GM08714 (cell line): ENCODE data around the gene FNDC1.

ENCODE experiments used
- H3K4me3 ChIP-seq: fragments of 200-500 bp; sonication (Bioruptor generic); 2 replicates; pipeline ENCODE4 v1.5.1; 2014; ENCODE audit warnings: mild to moderate bottlenecking, low read length, inconsistent platforms
- ZNF274 ChIP-seq: IDR thresholded peaks from 2 replicates; pipeline ENCODE4 v1.6.1; 2012; ENCODE audit warnings: mild to moderate bottlenecking, low read depth, low read length

FNDC1 gene

DNA sequence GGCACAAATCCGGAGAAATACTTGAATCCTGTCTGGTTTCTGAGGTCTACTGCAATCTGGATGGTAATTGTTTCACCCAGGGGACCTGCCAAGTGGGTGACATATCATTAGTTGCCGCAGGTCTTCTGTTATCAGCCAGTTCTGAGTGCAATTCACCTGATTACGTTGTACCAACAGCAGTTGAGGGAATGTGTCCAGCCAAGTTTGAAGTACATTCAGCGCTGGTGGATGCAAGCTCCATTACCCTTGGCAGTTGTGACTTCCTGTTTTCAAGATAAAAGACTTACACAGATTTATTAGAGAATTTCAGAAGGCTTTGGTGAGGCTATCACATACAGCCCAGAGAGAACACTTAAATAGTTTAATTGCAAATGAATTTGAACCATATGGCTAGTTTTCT is 42.8 kb downstream of the FNDC1 start:
- no peak overlapping the region for H3K4me3 ChIP-seq
- TF ChIP-seq ZNF274: no peak

DNA sequence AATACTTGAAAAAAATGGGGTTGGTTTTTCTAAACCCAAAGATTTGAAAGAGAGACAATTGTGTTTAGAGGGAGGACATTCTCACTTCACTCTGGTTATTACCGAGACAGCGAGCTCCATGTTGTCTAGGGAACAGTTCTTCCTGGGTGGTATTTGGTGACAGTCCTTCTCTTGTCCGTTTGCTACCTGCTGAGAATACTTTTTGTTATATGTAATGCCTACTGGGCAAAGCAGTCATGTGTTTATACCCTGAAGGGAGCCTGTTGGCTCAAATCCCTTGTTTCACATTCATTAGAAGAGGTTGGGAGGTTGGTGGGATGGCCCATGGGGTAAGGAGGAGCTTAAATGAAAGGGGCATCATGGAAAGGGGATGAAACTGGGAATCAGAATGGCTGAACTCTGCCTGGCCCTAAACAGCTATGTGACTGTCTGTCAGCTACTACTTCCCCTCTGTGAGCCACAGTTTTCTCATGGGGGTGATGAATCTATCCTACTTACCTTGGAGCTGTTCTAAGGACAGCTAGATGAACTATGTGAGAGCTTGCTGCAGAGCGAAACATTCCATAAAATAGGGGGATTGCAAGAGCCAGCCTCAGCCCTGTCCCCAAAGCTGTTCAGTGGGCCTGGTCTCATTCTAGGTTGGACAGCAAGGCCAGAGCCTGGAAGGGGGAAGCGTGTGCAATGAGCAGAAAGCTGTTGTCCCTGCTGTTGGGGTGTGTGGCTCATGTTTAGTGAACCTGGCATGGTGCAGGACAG is 43.5 kb downstream of the FNDC1 start:
- no peak overlapping the region for H3K4me3 ChIP-seq
- TF ChIP-seq ZNF274: no peak

- no peak overlapping the region for H3K4me3 ChIP-seq
Observed at GRCh38 chr6:159213405-159213804, 44.2 kb downstream of the FNDC1 start.

DNA sequence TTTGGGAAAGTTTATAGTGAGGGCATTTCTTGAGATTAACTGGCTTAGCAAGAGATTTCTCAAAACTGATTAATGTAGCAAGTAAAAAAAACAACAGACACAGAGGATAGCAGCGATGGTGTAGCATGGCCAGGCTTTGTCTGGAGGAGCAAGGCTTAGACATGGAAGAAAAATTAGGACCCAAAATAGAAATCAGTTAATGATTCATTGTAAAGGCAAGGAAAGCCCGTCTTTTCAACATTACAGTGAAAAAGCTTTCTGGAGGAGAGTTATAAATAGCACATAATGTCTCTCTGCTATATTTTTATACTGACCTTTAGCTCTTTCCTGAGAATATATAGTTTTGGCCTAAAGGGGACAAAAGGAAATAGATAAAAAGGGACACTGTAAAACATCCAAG is 45.1 kb downstream of the FNDC1 start:
- H3K4me3 ChIP-seq: no peak overlapping the region
- no peak for TF ChIP-seq ZNF274

More at GRCh38 chr6:159213405-159213804, 44.2 kb downstream of the FNDC1 start:
- TF ChIP-seq ZNF274: no peak

GRCh38 chr6:159217595-159218275 is 48.5 kb downstream of the FNDC1 start:
- no peak for TF ChIP-seq ZNF274
- no peak overlapping the region for H3K4me3 ChIP-seq

DNA sequence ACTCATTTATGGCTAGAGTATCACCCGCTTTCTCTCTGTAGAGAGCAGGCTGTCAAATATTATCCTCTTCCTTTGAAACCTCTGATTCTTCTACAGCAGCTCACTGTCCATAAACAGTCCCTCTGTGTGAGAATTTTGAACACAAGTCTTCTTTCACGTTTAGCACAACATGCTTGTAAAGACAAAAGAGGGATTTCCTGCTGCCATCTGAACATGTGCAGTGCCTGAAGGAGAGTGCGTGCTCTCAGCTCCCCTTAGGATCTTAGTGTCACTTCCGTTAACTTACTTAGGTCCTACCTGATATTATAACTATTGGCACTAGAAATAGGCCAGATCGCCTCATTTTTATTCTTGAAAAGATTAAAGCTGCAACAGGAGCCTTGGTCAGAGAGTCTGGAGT is 50.9 kb downstream of the FNDC1 start:
- H3K4me3 ChIP-seq: no peak overlapping the region
- no peak for TF ChIP-seq ZNF274

GRCh38 chr6:159221486-159222170 is 52.4 kb downstream of the FNDC1 start:
- no peak for TF ChIP-seq ZNF274
- no peak overlapping the region for H3K4me3 ChIP-seq

DNA sequence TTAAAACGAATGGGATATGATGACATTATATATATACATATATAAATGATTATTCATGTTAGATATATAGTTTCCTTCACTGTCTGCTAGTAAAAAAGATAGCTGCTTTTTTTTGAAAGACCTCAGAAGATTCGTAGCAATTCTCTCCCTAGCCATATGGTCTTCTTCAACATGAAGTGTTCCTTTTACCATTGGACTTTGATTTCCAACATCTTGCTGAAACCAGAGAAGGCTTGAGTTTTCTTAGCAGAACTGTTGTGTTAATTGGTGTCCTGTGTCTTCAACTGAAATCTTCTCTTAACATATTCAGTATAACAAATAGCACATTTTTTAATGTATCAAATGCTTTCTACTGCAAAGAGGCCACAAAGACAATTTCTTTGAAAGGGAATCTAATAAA is 55.3 kb downstream of the FNDC1 start:
- no peak overlapping the region for H3K4me3 ChIP-seq
- no peak for TF ChIP-seq ZNF274

DNA sequence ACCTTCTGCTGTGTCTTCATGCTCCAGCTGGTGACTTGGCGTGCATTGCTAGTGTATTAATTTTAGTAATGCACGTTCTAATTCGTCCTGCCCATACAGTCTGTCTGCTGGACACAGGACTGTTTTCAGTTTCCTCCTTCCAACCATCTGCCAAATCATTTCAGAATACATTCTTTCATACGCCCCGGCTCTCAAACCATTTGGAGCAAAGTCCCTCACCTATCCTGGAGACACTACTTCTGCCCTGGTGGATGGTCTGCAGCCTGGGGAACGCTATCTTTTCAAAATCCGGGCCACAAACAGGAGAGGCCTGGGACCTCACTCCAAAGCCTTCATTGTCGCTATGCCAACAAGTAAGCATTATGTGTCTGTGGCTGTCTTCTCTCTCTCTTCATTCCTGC is 60.5 kb downstream of the FNDC1 start:
- no peak for TF ChIP-seq ZNF274
- H3K4me3 ChIP-seq: no peak overlapping the region

DNA sequence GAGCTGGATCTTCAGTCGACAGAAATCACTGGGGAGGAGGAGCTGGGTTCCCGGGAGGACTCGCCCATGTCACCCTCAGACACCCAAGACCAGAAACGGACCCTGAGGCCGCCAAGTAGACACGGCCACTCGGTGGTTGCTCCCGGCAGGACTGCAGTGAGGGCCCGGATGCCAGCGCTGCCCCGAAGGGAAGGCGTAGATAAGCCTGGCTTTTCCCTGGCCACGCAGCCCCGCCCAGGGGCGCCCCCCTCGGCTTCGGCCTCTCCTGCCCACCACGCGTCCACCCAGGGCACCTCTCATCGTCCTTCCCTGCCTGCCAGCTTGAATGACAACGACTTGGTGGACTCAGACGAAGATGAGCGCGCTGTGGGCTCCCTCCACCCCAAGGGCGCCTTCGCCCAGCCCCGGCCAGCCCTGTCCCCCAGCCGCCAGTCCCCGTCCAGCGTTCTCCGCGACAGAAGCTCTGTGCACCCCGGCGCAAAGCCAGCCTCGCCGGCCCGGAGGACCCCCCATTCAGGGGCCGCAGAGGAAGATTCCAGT is 63.0 kb downstream of the FNDC1 start:
- no peak overlapping the region for H3K4me3 ChIP-seq

GRCh38 chr6:159232751-159233150 is 63.6 kb downstream of the FNDC1 start:
- TF ChIP-seq ZNF274: no peak
- H3K4me3 ChIP-seq: no peak overlapping the region

More for the DNA sequence above, 63.0 kb downstream of the FNDC1 start:
- no peak for TF ChIP-seq ZNF274

DNA sequence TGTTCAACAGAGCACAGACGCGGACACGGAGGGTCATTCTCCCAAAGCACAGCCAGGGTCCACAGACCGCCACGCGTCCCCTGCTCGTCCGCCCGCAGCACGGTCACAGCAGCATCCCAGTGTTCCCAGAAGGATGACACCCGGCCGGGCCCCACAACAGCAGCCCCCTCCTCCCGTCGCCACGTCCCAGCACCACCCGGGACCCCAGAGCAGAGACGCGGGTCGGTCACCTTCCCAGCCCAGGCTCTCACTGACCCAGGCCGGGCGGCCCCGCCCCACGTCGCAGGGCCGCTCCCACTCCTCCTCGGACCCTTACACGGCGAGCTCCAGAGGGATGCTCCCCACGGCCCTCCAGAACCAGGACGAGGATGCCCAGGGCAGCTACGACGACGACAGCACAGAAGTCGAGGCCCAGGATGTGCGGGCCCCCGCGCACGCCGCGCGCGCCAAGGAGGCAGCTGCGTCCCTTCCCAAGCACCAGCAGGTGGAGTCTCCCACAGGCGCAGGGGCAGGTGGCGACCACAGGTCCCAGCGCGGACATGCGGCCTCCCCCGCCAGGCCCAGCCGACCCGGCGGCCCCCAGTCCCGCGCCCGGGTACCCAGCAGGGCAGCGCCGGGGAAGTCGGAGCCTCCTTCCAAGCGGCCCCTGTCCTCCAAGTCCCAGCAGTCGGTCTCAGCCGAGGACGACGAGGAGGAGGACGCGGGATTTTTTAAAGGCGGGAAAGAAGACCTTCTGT is 64.3 kb downstream of the FNDC1 start:
- TF ChIP-seq ZNF274: no peak
- no peak overlapping the region for H3K4me3 ChIP-seq

- no peak overlapping the region for H3K4me3 ChIP-seq
- TF ChIP-seq ZNF274: no peak
Observed at GRCh38 chr6:159234102-159234553, 64.9 kb downstream of the FNDC1 start.
